HG03354 (cell line): ENCODE results near the gene CBLC.

Source experiments
- ATAC-seq: cut with Tn5 transposase; IDR thresholded peaks from one replicate; pipeline ENCODE4 v1.9.1; 2021; ENCODE audit warnings: mild to moderate bottlenecking; ENCODE audit not compliant: unreplicated experiment, poor library complexity, severe bottlenecking

The CBLC gene

GRCh38 chr19:44792281-44792680 is 14.6 kb downstream of the CBLC start:
- ATAC-seq = no peak

DNA sequence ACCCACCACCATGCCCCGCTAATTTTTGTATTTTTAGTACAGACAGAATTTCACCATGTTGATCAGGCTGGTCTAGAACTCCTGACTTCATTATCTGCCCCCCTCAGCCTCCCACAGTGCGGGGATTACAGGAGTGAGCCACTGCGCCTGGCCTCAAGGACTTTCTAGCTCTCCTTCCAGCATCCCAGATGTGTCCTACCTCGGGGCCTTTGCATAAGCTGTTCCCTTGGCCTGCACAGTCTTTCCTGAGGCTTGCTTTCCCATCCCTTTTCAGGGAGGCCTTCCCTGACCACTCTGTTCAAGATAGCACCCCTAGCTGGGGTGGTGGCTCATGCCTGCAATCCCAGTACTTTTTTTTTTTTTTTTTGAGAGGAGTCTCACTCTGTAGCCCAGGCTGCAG is 16.9 kb downstream of the CBLC start:
- ATAC-seq = no peak

GRCh38 chr19:44795398-44795987 is 17.8 kb downstream of the CBLC start:
- ATAC-seq = no peak

- no peak for ATAC-seq
These were observed 19.0 kb downstream of the CBLC start for GRCh38 chr19:44796701-44797115.

GRCh38 chr19:44799627-44800346 is 22.1 kb downstream of the CBLC start:
- ATAC-seq = no peak

- ATAC-seq = peak; percentile 83
These were observed 22.8 kb downstream of the CBLC start for GRCh38 chr19:44800461-44800860.

- ATAC-seq = no peak
These were observed 26.0 kb downstream of the CBLC start for GRCh38 chr19:44803442-44804428.

DNA sequence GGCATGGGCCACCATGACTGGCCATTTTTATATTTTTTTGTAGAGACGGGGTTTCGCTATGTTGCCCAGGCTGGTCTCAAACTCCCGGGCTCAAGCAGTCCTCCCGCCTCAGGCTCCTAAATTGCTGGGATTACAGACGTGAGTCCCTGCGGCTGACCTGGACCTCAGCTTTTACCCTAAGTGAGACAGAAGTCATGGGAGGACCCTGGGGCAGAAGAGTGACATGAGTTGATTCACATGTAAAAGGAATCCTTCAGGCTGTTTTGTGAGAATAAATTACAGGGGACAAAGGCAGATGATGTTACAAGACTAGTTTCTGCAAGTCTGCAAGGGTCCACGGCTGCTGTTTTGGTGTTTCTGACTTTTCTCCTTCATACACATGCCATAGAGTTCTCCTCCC is 28.6 kb downstream of the CBLC start:
- no peak for ATAC-seq

- ATAC-seq = no peak
These were observed 29.5 kb downstream of the CBLC start for GRCh38 chr19:44807162-44807561.

GRCh38 chr19:44807652-44808462 is 30.2 kb downstream of the CBLC start:
- ATAC-seq = no peak

DNA sequence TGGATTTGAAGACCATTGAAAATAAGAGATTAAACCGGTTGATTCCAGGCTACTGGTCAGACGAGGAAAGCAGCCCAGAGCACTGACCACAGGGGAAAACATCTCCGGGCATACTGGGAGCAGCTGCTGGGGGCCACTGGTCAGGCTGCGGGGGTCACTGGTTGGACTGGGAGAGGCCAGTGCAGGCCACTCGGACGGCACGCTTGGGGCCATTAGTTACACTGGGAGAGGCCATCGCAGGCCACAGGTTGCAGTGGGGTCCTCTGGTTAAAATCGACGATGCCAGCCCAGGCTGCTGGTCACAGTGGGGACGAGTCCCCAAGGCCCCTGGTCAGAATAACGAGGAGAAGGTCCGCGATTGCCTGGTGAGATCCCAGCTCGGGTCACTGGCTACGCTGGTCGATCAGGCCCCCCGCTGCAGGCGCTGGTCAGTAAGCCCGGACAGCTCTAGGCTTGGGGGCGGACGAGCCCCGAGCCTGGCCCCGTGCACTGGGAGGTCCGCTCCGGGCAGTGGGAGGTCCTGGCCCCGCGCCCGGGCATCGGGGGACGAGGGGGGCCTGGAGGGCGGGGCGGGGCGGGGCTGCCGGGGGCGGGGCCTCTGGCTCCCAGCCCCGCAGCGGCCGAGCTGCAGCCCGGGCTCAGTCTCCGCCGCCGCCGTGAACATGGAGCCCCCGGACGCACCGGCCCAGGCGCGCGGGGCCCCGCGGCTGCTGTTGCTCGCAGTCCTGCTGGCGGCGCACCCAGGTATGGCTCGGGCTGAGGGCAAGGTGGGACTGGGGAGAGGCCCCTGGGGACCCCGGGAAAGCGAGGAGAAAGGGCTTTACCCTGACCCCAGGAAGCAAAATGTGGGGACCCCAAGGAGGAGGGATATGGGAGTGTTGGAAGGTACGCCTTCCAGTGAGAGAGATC is 31.0 kb downstream of the CBLC start, which contains the start of gene BCAM:
Gene BCAM, plus strand, starts transcription at position 641 of the 909 bp plus-strand sequence. Its CDS starts 22 bp downstream, at position 663.
- no peak for ATAC-seq

DNA sequence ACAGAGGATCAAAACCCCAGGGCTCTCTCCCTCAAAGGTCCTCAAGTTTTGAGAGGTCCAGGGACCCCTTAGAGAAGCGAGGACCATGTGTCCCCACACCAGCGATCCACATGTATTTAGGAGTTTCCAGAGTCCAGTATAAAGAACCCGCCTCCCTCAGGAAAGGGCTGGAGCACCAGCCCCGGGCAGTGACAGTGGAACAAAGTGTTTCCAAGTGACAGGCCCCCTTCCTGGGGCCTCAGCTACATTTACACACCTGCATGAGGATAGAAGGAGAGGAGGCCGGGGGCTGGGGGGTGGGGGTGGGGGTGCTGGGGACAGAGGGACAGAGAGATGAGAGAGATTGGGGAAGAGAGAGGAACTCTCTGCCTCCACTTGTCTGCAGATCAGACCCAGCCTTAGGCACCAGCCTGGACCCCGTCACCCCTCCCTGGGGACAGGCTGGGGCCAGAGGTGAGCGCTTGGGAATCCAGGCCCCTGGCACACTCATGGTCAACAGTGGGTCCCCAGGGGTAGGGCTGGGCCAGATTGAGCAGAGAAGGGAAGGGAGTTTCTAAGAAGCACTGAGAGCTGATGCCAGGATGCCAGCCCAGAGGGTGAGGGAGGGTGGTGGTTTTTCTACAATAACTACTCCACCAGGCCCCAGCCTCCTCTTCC is 32.0 kb downstream of the CBLC start:
- no peak for ATAC-seq

DNA sequence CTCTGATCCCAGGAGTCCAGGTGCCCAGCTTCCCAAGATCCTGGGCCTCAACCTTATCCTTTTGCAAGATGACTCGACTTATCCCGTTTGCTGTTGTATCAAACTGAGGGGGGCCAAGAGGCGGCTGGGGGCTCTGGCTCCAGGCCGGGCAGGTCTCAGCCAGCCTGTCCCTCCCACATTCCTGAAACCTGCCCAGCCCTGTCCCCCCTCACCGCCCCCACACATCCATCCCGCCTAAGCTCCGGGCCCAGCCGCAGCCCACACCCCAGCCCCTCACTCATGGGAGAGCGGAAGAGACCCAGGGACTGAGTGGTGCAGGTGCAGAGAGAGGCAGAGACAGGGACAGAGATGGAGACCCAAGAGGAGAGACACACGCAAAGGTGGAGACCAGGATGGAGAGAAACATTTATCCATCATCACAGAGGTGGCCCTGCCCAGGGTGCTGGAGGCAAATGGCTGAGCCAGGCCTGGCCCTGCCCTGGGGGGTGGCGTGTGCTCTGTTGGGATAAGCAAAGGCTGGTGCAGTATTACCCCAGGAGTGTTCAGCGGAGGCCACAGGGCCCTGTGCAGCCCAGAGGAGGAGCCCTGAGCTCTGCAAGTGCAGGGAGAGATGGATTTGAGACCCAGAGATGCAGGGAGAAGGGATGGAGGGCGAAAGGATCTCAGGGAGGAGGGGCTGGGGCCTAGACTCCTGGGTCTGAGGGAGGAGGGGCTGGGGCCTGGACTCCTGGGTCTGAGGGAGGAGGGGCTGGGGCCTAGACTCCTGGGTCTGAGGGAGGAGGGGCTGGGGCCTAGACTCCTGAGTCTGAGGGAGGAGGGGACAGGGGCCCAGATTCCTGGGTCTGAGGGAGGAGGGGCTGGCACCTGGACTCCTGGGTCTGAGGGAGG is 32.8 kb downstream of the CBLC start:
- ATAC-seq = no peak

DNA sequence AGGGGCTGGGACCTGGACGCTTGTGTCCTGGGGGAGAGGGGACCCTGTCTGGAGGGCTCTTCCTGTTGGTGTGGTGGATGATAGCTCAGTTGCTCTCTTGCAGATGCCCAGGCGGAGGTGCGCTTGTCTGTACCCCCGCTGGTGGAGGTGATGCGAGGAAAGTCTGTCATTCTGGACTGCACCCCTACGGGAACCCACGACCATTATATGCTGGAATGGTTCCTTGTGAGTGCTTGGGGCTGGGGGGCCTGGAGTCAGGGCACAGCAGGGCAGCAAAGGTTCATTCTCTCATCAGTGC is 33.4 kb downstream of the CBLC start:
- no peak for ATAC-seq

- ATAC-seq = no peak
These were observed 34.5 kb downstream of the CBLC start for GRCh38 chr19:44812142-44812718.

DNA sequence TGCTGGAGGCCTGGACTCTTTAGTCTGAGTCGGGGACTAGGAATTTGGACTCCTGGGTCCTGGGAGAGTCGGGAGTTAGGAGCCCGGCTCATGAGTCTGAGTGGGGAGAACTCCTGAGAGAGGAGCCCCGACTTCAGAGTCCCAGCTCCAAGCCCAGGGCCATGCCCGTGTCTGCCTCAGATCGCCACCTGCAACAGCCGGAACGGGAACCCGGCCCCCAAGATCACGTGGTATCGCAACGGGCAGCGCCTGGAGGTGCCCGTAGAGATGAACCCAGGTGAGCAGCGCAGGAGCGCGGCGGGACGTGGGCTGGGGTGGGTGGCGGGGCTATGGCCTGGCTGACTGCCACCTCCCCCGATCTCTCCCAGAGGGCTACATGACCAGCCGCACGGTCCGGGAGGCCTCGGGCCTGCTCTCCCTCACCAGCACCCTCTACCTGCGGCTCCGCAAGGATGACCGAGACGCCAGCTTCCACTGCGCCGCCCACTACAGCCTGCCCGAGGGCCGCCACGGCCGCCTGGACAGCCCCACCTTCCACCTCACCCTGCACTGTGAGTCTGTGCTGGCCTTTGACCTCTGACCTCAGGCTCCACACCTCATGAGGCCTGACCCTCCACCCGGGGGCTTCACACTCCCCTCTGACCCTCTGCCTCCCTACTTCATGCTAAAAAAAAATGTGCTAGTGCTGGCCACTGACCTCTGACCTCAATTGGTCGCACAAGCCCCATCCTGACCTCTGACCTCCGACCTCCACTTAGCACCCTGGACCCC is 35.6 kb downstream of the CBLC start:
- no peak for ATAC-seq
